ENCODE measurements around the gene HMGXB4.

The HMGXB4 gene

DNA sequence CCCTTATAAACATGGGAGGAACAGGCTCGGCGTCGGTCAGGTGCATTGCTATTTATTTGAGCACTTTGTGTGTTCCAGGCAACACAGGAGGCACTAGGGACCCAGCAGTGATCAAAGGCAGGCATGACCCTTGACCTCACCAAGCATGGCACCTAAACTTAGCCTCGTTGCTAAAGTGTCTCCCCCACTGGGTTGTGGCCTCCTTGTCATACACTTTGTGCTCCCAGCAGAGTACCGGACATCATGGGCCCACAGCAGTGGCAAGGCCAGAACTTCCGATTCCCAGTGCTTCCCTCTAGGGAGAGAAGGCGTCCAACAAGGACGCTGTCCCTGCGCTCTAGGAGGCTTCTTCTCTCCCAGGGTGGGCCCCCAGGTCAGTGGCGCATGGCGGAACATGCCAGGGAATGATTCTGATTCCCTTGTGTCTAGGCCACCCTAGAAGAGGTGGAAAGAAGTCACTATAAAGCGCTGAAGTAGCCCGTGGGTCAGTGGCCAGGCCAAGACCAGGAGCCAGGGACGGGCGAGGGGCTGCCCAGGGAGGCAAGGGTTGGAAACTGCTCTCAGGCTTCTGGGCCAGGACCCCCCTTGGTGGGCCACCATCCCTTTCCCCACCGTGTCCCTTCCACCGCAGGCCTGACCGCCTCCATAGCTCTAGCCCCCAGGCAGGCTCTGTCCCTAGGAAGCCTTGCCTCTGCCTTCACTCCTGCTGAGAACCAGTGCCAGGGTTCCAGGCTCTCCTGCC is 62.1 kb downstream of the HMGXB4 start:
- H3K4me3 ChIP-seq: no peak overlapping the region
- peaks cover 0 to 20% (median 16%) of the 10 kb centered on the region in 4 donors for H3K4me1 ChIP-seq
- H3K27ac ChIP-seq: no peak overlapping the region
- intact Hi-C loops (cut with DNase I; ENCODE audit: low total_unique reads): no loop called here
- TF ChIP-seq, protein P1, sequence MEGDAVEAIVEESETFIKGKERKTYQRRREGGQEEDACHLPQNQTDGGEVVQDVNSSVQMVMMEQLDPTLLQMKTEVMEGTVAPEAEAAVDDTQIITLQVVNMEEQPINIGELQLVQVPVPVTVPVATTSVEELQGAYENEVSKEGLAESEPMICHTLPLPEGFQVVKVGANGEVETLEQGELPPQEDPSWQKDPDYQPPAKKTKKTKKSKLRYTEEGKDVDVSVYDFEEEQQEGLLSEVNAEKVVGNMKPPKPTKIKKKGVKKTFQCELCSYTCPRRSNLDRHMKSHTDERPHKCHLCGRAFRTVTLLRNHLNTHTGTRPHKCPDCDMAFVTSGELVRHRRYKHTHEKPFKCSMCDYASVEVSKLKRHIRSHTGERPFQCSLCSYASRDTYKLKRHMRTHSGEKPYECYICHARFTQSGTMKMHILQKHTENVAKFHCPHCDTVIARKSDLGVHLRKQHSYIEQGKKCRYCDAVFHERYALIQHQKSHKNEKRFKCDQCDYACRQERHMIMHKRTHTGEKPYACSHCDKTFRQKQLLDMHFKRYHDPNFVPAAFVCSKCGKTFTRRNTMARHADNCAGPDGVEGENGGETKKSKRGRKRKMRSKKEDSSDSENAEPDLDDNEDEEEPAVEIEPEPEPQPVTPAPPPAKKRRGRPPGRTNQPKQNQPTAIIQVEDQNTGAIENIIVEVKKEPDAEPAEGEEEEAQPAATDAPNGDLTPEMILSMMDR (IDR thresholded peaks at IDR 0.05): no peak
- no peaks in the 10 kb centered on the region for H3K27me3 ChIP-seq
- no peaks in the 10 kb centered on the region for H3K9me3 ChIP-seq
- H3K36me3 ChIP-seq: peaks cover 42 to 76% (median 70%) of the 10 kb centered on the region in 3 donors
- DNase-seq: no peak

- TF ChIP-seq, protein P1 (IDR thresholded peaks at IDR 0.05): no peak
- Histone ChIP-seq H3K27ac (no peak overlapping the region), H3K36me3 (peaks cover 67 to 99% (median 96%) of the 10 kb centered on the region in 3 donors), H3K4me1 (no peaks in the 10 kb centered on the region), H3K27me3 (no peaks in the 10 kb centered on the region), H3K9me3 (no peaks in the 10 kb centered on the region), H3K4me3 (no peak overlapping the region)
- DNase-seq: no peak
- intact Hi-C loops (cut with DNase I; ENCODE audit: low total_unique reads): no loop called here
Observed at GRCh38 chr22:35322126-35322525, 64.8 kb downstream of the HMGXB4 start.

DNA sequence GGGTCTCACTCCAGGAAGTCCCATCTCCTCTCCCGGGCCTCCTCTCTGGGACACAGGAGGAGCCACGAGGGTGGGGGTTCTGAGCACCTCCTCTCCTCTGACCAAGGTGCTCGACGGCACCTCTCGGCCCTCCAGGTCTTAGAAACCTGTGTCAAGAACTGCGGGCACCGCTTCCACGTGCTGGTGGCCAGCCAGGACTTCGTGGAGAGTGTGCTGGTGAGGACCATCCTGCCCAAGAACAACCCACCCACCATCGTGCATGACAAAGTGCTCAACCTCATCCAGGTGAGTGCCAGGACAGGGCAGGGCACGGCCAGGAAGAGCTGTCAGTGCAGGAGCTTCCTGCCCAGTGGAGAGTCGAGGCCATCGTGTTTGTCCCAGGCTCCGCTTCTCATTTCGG is 65.6 kb downstream of the HMGXB4 start:
- intact Hi-C loops (cut with DNase I; ENCODE audit: low total_unique reads): no loop called here
- Histone ChIP-seq H3K4me1 (no peaks in the 10 kb centered on the region), H3K4me3 (no peak overlapping the region), H3K27ac (no peak overlapping the region), H3K9me3 (no peaks in the 10 kb centered on the region), H3K36me3 (peaks cover 75 to 99% (median 96%) of the 10 kb centered on the region in 3 donors), H3K27me3 (no peaks in the 10 kb centered on the region)
- DNase-seq: no peak
- TF ChIP-seq, protein P1 (IDR thresholded peaks at IDR 0.05): no peak

DNA sequence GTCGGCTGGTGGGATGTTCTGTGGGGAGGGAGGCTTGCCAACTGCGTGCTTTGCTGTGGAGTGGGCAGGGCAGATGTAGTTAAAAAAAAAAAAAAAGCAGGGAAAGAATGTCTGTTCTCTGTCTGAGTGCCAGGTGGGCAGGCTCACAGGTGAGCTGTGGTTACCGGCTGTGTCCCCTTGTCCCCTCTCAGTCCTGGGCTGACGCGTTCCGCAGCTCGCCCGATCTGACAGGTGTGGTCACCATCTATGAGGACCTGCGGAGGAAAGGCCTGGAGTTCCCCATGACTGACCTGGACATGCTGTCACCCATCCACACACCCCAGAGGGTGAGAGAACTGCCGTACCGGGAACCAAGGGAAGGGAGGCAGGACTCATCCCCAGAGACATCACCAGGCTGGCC is 66.0 kb downstream of the HMGXB4 start:
- Histone ChIP-seq H3K27ac (no peak overlapping the region), H3K4me3 (no peak overlapping the region), H3K36me3 (peaks cover 75 to 99% (median 96%) of the 10 kb centered on the region in 3 donors), H3K27me3 (no peaks in the 10 kb centered on the region), H3K9me3 (no peaks in the 10 kb centered on the region), H3K4me1 (no peaks in the 10 kb centered on the region)
- intact Hi-C loops (cut with DNase I; ENCODE audit: low total_unique reads): no loop called here
- DNase-seq: peak in 1 of 2 donors; percentile 53
- TF ChIP-seq, protein P1 (IDR thresholded peaks at IDR 0.05): no peak

- Histone ChIP-seq H3K27ac (no peak overlapping the region), H3K9me3 (no peaks in the 10 kb centered on the region), H3K4me1 (no peaks in the 10 kb centered on the region), H3K27me3 (no peaks in the 10 kb centered on the region), H3K36me3 (peaks cover 77 to 99% (median 93%) of the 10 kb centered on the region in 3 donors), H3K4me3 (no peak overlapping the region)
- TF ChIP-seq, protein P1 (IDR thresholded peaks at IDR 0.05): no peak
- no peak for DNase-seq
- intact Hi-C loops (cut with DNase I; ENCODE audit: low total_unique reads): no loop called here
Observed at GRCh38 chr22:35324067-35324466, 66.8 kb downstream of the HMGXB4 start.
